ENCODE data around the gene ZNF865.
A peak's percentile ranks its signal among the peaks of the same experiment; 100 is the strongest.
"Not testable (repeated sequence)": the region's sequence is repeated elsewhere in the genome, so short reads cannot be mapped to it uniquely, and the experiment has no call there.

Gene ZNF865

DNA sequence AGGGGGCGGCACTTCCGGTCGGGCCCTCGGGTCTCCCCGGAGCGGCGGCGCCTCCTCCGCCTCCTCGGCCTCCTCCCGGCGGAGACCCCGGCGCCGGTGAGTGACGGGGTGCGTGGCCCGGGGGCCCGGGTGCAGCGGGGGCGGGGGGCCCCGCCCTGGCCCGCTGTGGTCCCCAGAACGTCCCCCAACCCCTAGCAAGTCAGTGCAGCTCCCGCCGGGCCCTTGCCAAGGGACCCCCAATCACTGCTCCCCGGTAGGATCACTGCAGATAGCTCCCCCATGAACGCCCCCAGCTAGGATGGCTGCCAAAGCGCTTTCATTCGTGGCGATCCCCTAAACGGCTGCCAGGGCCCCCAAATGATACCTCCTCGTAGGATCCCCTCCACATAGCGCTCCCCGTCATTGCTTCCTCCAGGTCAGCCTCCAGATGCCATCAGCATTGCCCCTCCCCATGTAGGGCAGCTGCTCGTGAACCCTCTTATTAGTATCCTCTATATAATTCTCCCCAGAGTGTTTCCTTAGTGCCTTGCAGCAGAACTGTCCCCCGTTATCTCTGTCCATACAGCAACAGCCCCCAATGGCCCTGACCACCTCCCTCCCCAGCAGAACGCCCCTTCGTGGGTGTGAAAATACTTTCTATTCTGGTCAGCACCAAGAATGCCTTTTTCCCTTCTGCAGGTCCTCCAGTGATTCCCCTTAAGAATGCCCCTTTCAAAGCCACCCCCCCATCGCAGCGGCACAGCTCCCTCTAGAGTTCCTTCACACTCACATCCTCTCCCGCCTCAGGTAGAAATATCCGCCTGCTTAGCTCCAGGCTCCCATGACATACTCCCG, at the start of gene ZNF865:
TSS of gene ZNF865 (plus strand) at position 11 of the 834 bp plus-strand sequence. CDS start 7,972 bp downstream, outside the sequence.
- Histone ChIP-seq H3K9me3 (ENCODE audit: control insufficient read depth in 1 of 2, low read length in 2 of 2) (no peaks in the 10 kb centered on the region), H3K36me3 (ENCODE audit: control insufficient read depth in 1 of 2, insufficient read depth in 2 of 2, low read length in 2 of 2) (peaks cover 0 to 15% of the 10 kb centered on the region in 2 donors), H3K4me3 (ENCODE audit: low read depth in 1 of 2, low read length in 2 of 2) (peak within 1 kb of the TSS; percentile 92 to 94), H3K27ac (ENCODE audit: low read depth, low read length) (peak within 1 kb of the TSS; percentile 88), H3K4me1 (ENCODE audit: control insufficient read depth in 1 of 2, insufficient read depth in 2 of 2, low read length in 2 of 2) (peaks cover 15 to 28% of the 10 kb centered on the region in 2 donors), H3K27me3 (ENCODE audit: control insufficient read depth in 1 of 2, insufficient read depth in 2 of 2, low read length in 2 of 2) (no peaks in the 10 kb centered on the region), H3K9ac (ENCODE audit: low read depth in 1 of 2, low read length in 2 of 2) (peak within 1 kb of the TSS; percentile 61 to 94)

DNA sequence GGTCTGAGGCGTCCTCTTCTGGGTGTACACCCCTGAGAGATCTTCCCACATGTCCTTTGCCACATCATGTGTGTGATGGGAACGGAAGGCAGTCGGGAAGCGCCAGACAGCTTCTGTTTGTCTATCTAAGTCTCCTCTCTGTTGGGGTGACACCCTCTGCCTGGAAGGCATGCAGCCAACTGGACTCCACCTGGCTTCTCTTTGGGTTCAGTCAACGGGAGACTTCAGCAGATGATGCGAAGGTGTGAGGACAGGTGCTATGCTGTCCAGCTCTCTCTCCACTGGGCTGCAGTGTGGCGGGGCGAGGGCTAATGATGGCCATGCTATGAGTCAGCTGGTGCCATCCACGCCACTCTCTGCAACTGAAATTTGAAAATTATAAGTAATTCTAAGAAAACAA, 45.8 kb upstream of the ZNF865 start:
- no peak overlapping the region for H3K4me3 ChIP-seq (ENCODE audit: low read depth in 1 of 2, low read length in 2 of 2)
- H3K9ac ChIP-seq (ENCODE audit: low read depth in 1 of 2, low read length in 2 of 2) = no peak overlapping the region
- H3K9me3 ChIP-seq (ENCODE audit: control insufficient read depth in 1 of 2, low read length in 2 of 2) = peaks cover 0 to 4% of the 10 kb centered on the region in 2 donors
- no peaks in the 10 kb centered on the region for H3K27me3 ChIP-seq (ENCODE audit: control insufficient read depth in 1 of 2, insufficient read depth in 2 of 2, low read length in 2 of 2)
- no peak overlapping the region for H3K27ac ChIP-seq (ENCODE audit: low read depth, low read length)
- H3K4me1 ChIP-seq (ENCODE audit: control insufficient read depth in 1 of 2, insufficient read depth in 2 of 2, low read length in 2 of 2) = peaks cover 0 to 5% of the 10 kb centered on the region in 2 donors
- no peaks in the 10 kb centered on the region for H3K36me3 ChIP-seq (ENCODE audit: control insufficient read depth in 1 of 2, insufficient read depth in 2 of 2, low read length in 2 of 2)

DNA sequence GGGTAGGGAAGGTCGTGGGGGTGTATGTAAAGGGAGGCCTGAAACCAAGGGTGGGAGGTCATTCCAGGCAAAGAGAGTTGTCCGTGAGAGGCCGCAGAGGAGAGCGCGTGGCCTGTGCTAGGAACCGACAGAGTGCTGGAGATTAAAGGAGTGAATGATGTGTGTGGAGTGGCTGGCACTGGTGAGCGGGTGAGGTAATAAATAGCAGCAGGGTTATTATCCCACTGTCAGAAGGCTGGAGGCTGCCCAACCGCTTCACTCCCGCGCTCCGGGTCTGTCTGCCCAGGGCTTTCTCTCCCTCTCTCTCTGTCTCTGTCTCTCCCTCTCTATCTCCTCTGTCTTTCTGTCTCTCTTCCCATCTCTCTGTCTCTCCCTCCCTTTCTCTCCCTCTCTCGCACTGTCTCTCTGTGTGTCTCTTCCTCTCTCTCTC, 42.2 kb upstream of the ZNF865 start:
- H3K27ac ChIP-seq (ENCODE audit: low read depth, low read length) = no peak overlapping the region
- H3K9me3 ChIP-seq (ENCODE audit: control insufficient read depth in 1 of 2, low read length in 2 of 2) = peaks cover 0 to 4% of the 10 kb centered on the region in 2 donors
- no peak overlapping the region for H3K4me3 ChIP-seq (ENCODE audit: low read depth in 1 of 2, low read length in 2 of 2)
- H3K4me1 ChIP-seq (ENCODE audit: control insufficient read depth in 1 of 2, insufficient read depth in 2 of 2, low read length in 2 of 2) = peaks cover 0 to 4% of the 10 kb centered on the region in 2 donors
- H3K36me3 ChIP-seq (ENCODE audit: control insufficient read depth in 1 of 2, insufficient read depth in 2 of 2, low read length in 2 of 2) = no peaks in the 10 kb centered on the region
- peaks cover 0 to 9% of the 10 kb centered on the region in 2 donors for H3K27me3 ChIP-seq (ENCODE audit: control insufficient read depth in 1 of 2, insufficient read depth in 2 of 2, low read length in 2 of 2)
- H3K9ac ChIP-seq (ENCODE audit: low read depth in 1 of 2, low read length in 2 of 2) = no peak overlapping the region

DNA sequence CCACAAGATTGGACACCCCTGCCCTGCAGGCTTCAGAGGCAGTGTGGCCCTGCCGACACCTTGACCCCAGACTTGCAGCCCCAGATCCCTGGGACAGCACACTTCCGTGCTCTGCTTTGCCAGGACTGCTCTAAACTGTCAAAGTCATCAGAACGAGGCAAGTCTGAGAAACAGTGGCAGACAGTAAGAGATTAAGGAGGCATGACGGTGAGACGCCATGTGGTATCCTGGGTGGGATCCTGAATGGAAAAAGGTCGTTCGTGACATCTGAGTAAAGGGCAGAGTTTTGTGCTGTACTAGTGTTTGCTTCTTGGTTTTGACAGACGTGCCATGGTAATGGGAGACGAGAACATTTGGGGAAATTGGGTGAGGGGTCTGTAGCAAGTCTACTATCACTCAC, 38.6 kb upstream of the ZNF865 start:
- H3K4me1 ChIP-seq (ENCODE audit: control insufficient read depth in 1 of 2, insufficient read depth in 2 of 2, low read length in 2 of 2) = peaks cover 0 to 4% of the 10 kb centered on the region in 2 donors
- no peaks in the 10 kb centered on the region for H3K9me3 ChIP-seq (ENCODE audit: control insufficient read depth in 1 of 2, low read length in 2 of 2)
- H3K27ac ChIP-seq (ENCODE audit: low read depth, low read length) = no peak overlapping the region
- peaks cover 0 to 9% of the 10 kb centered on the region in 2 donors for H3K27me3 ChIP-seq (ENCODE audit: control insufficient read depth in 1 of 2, insufficient read depth in 2 of 2, low read length in 2 of 2)
- H3K36me3 ChIP-seq (ENCODE audit: control insufficient read depth in 1 of 2, insufficient read depth in 2 of 2, low read length in 2 of 2) = no peaks in the 10 kb centered on the region
- no peak overlapping the region for H3K4me3 ChIP-seq (ENCODE audit: low read depth in 1 of 2, low read length in 2 of 2)
- no peak overlapping the region for H3K9ac ChIP-seq (ENCODE audit: low read depth in 1 of 2, low read length in 2 of 2)

DNA sequence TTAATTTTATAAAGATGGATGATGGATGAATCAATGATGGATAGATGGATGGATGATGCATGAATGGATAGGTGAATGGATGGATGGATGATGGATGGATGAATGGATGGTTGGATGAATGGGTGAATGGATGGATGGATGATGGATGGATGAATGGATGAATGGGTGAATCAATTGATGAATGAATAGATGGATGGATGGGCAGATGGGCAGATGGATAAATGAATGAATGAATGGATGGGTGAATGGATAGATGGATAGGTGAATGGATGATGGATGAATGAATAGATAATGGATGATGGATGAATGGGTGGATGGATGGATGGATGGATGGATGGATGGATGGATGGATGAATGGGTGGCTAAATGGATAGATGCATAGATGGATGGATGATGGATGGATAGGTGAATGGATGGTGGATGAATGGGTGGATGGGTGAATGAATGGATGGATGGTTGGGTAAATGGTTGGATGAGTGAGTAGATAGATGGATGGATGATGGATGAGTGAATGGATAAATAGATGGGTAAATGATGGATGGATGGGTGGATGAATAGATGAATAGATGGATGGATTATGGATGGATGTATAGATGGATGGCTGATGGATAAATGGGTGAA, 37.6 kb upstream of the ZNF865 start:
- no peak overlapping the region for H3K4me3 ChIP-seq (ENCODE audit: low read depth in 1 of 2, low read length in 2 of 2)
- H3K36me3 ChIP-seq (ENCODE audit: control insufficient read depth in 1 of 2, insufficient read depth in 2 of 2, low read length in 2 of 2) = no peaks in the 10 kb centered on the region
- no peak overlapping the region for H3K27ac ChIP-seq (ENCODE audit: low read depth, low read length)
- H3K9ac ChIP-seq (ENCODE audit: low read depth in 1 of 2, low read length in 2 of 2) = no peak overlapping the region
- no peaks in the 10 kb centered on the region for H3K9me3 ChIP-seq (ENCODE audit: control insufficient read depth in 1 of 2, low read length in 2 of 2)
- H3K27me3 ChIP-seq (ENCODE audit: control insufficient read depth in 1 of 2, insufficient read depth in 2 of 2, low read length in 2 of 2) = peaks cover 0 to 9% of the 10 kb centered on the region in 2 donors
- peaks cover 0 to 4% of the 10 kb centered on the region in 2 donors for H3K4me1 ChIP-seq (ENCODE audit: control insufficient read depth in 1 of 2, insufficient read depth in 2 of 2, low read length in 2 of 2)

DNA sequence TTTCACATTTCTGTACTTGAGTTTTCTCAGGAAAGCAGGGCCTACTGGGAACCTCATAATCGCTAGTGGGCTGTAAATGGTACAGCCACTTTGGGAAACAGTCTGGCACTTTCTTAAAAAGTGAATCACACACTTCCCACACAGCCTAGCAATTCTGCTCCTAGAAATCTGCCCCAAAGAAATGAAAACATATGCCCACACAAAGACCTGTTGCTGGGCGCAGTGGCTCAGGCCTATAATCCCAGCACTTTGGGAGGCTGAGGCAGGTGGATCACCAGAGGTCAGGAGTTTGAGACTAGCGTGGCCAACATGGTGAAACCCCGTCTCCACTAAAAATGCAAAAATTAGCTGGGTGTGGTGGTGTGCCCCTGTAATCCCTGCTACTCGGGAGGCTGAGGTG, 36.0 kb upstream of the ZNF865 start:
- H3K27ac ChIP-seq (ENCODE audit: low read depth, low read length); H3K4me1 ChIP-seq (ENCODE audit: control insufficient read depth in 1 of 2, insufficient read depth in 2 of 2, low read length in 2 of 2); H3K9me3 ChIP-seq (ENCODE audit: control insufficient read depth in 1 of 2, low read length in 2 of 2); H3K9ac ChIP-seq (ENCODE audit: low read depth in 1 of 2, low read length in 2 of 2); H3K4me3 ChIP-seq (ENCODE audit: low read depth in 1 of 2, low read length in 2 of 2); H3K36me3 ChIP-seq (ENCODE audit: control insufficient read depth in 1 of 2, insufficient read depth in 2 of 2, low read length in 2 of 2); H3K27me3 ChIP-seq (ENCODE audit: control insufficient read depth in 1 of 2, insufficient read depth in 2 of 2, low read length in 2 of 2): not testable (repeated sequence)

DNA sequence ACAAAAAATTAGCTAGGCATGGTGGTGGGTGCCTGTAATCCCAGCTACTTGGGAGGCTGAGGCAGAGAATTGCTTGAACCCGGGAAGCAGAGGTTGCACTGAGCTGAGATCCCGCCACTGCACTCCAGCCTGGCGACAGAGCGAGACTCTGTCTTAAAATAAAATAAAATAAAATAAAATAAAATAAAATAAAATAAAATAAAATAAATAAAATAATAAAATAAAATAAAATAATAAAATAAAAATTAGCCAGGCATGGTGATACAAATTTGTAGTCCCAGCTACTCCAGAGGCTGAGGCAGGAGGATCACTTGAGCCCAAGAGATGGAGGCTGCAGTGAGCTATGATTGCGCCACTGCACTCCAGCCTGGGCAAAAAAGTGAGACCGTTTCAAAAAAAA, 31.5 kb upstream of the ZNF865 start:
- not testable (repeated sequence) for H3K36me3 ChIP-seq (ENCODE audit: control insufficient read depth in 1 of 2, insufficient read depth in 2 of 2, low read length in 2 of 2); H3K4me1 ChIP-seq (ENCODE audit: control insufficient read depth in 1 of 2, insufficient read depth in 2 of 2, low read length in 2 of 2); H3K27me3 ChIP-seq (ENCODE audit: control insufficient read depth in 1 of 2, insufficient read depth in 2 of 2, low read length in 2 of 2); H3K9me3 ChIP-seq (ENCODE audit: control insufficient read depth in 1 of 2, low read length in 2 of 2); H3K27ac ChIP-seq (ENCODE audit: low read depth, low read length); H3K4me3 ChIP-seq (ENCODE audit: low read depth in 1 of 2, low read length in 2 of 2); H3K9ac ChIP-seq (ENCODE audit: low read depth in 1 of 2, low read length in 2 of 2)

DNA sequence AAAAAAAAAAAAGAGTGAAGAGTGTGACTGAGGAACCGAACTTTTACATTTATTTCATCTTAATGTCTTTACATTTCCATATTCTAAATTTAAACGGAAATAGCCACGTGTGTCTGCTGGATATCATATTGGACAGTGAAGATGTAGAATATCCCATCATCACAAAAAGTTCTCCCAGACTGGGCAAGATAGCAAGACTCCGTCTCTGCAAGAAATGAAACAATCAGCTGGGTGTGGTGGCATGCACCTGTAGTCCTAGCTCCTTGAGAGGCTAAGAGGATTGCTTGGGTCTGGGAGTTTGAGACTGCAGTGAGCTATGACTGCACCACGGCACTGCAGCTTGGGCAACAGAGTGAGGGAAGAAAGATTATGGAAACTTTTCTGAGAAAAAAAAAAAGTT, 28.7 kb upstream of the ZNF865 start:
- Histone ChIP-seq H3K9me3 (ENCODE audit: control insufficient read depth in 1 of 2, low read length in 2 of 2) (no peaks in the 10 kb centered on the region), H3K36me3 (ENCODE audit: control insufficient read depth in 1 of 2, insufficient read depth in 2 of 2, low read length in 2 of 2) (no peaks in the 10 kb centered on the region), H3K9ac (ENCODE audit: low read depth in 1 of 2, low read length in 2 of 2) (no peak overlapping the region), H3K27me3 (ENCODE audit: control insufficient read depth in 1 of 2, insufficient read depth in 2 of 2, low read length in 2 of 2) (no peaks in the 10 kb centered on the region), H3K27ac (ENCODE audit: low read depth, low read length) (no peak overlapping the region), H3K4me3 (ENCODE audit: low read depth in 1 of 2, low read length in 2 of 2) (no peak overlapping the region), H3K4me1 (ENCODE audit: control insufficient read depth in 1 of 2, insufficient read depth in 2 of 2, low read length in 2 of 2) (peaks cover 12 to 15% of the 10 kb centered on the region in 2 donors)

DNA sequence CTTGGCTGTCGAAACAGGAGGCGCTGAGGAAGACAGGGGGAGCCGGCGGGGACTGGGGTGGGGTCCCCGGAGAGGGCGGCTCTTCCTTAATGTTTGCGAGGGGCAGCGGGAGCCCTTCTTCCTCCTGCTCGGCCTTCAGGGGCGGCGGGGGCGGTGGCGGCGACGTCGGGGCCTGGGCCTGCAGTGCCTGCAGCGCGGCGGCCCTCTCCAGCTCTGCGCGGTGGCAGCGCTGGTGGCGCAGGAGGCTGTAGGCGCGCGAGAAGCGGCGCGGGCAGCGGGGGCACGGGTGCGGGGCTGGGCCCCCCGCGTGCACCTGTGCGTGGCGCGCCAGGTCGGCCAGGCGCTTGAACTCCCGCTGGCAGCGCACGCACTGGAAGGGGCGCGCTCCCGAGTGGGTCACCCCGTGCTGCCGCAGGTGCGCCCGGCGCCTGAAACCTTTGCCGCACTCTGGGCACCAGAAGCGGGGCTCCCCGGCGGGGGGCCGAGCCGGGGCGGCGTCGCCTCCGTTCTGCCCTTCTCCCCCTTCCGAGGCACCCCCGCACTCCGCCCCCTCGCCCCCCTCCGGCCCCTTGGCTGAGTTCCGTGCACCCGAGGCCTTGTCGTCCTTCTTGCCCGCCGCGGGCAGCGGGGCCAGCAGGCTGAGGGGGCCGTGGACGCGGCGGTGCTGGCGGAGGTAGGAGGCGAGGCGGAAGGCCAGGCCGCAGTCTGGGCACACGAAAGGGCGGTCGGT, 27.3 kb upstream of the ZNF865 start:
- Histone ChIP-seq H3K36me3 (ENCODE audit: control insufficient read depth in 1 of 2, insufficient read depth in 2 of 2, low read length in 2 of 2) (no peaks in the 10 kb centered on the region), H3K9me3 (ENCODE audit: control insufficient read depth in 1 of 2, low read length in 2 of 2) (no peaks in the 10 kb centered on the region), H3K27me3 (ENCODE audit: control insufficient read depth in 1 of 2, insufficient read depth in 2 of 2, low read length in 2 of 2) (no peaks in the 10 kb centered on the region), H3K9ac (ENCODE audit: low read depth in 1 of 2, low read length in 2 of 2) (no peak overlapping the region), H3K4me3 (ENCODE audit: low read depth in 1 of 2, low read length in 2 of 2) (no peak overlapping the region), H3K27ac (ENCODE audit: low read depth, low read length) (no peak overlapping the region), H3K4me1 (ENCODE audit: control insufficient read depth in 1 of 2, insufficient read depth in 2 of 2, low read length in 2 of 2) (peaks cover 16 to 18% of the 10 kb centered on the region in 2 donors)
